Liver (tissue), 9 donors: Measurements from ENCODE around the gene OPTC. TPM values are rescaled to one million over a fixed set of nuclear protein-coding genes. Genes with fewer than 3 reads are reported as not detected.

Experiments
- DNase-seq: peaks from one replicate; pipeline ENCODE4 v3.0.0-alpha.2; 2017; ENCODE audit warnings: low spot score
- H3K27ac ChIP-seq, 2 donors: one replicate each; pipeline ENCODE4 v1.7.0; 2013; ENCODE audit warnings: inconsistent platforms in 2 of 2, low read length in 2 of 2, control low read depth in 1 of 2, low read depth in 1 of 2, mild to moderate bottlenecking in 1 of 2
- H3K27me3 ChIP-seq, 4 donors: one replicate each; pipeline versions ENCODE4 v1.6.1 to v1.7.0; 2013; ENCODE audit warnings: low read length in 3 of 4, inconsistent platforms in 1 of 4, mild to moderate bottlenecking in 1 of 4, moderate library complexity in 1 of 4; ENCODE audit not compliant: control insufficient read depth in 4 of 4, insufficient read depth in 4 of 4
- H3K36me3 ChIP-seq, 4 donors: one replicate each; pipeline versions ENCODE4 v1.6.1 to v1.7.0; 2013; ENCODE audit warnings: low read length in 3 of 4, mild to moderate bottlenecking in 3 of 4, low read depth in 1 of 4, moderate library complexity in 1 of 4; ENCODE audit not compliant: control insufficient read depth in 4 of 4, insufficient read depth in 3 of 4
- H3K4me1 ChIP-seq, 4 donors: one replicate each; pipeline versions ENCODE4 v1.6.1 to v1.7.0; 2013; ENCODE audit warnings: low read length in 3 of 4, mild to moderate bottlenecking in 3 of 4, moderate library complexity in 1 of 4; ENCODE audit not compliant: control insufficient read depth in 4 of 4, insufficient read depth in 4 of 4
- H3K4me3 ChIP-seq, 3 donors: one replicate each; pipeline versions ENCODE4 v1.6.1 to v1.7.0; 2013; ENCODE audit warnings: low read length in 3 of 3, control low read depth in 1 of 3, low read depth in 1 of 3, mild to moderate bottlenecking in 1 of 3
- H3K9ac ChIP-seq, 2 donors: one replicate each; pipeline ENCODE4 v1.7.0; 2013; ENCODE audit warnings: low read length in 2 of 2, mild to moderate bottlenecking in 2 of 2, moderate library complexity in 2 of 2, control low read depth in 1 of 2, low read depth in 1 of 2
- H3K9me3 ChIP-seq, 4 donors: one replicate each; pipeline versions ENCODE4 v1.6.1 to v1.7.0; 2013; ENCODE audit warnings: low read length in 3 of 4; ENCODE audit not compliant: control insufficient read depth in 4 of 4
- ATF3 ChIP-seq: IDR thresholded peaks from 2 replicates; pipeline ENCODE4 v1.6.1; 2016; ENCODE audit warnings: antibody characterized with exemption
- CTCF ChIP-seq: fragments of 150-350 bp; IDR thresholded peaks from 2 replicates; pipeline ENCODE4 v1.5.1; 2017; ENCODE audit warnings: improper control_type of control experiment, low read depth, low read length; ENCODE audit not compliant: missing input control
- FOXA1 ChIP-seq: IDR thresholded peaks from 2 replicates; pipeline ENCODE4 v1.6.1; 2016; ENCODE audit warnings: antibody characterized with exemption
- GABPA ChIP-seq, 2 donors: IDR thresholded peaks in 1 of 2; conservative IDR thresholded peaks in 1 of 2; 2 replicates each; pipeline ENCODE4 v1.6.1; 2016; ENCODE audit warnings: antibody characterized with exemption in 2 of 2, mild to moderate bottlenecking in 1 of 2, moderate library complexity in 1 of 2
- HNF4A ChIP-seq, 2 donors: conservative IDR thresholded peaks; 2 replicates each; pipeline ENCODE4 v1.6.1; 2016; ENCODE audit warnings: antibody characterized with exemption in 2 of 2, mild to moderate bottlenecking in 2 of 2
- JUND ChIP-seq, 2 donors: IDR thresholded peaks; 2 replicates each; pipeline ENCODE4 v1.6.1; 2016; ENCODE audit warnings: antibody characterized with exemption in 2 of 2
- MAX ChIP-seq: IDR thresholded peaks from 2 replicates; pipeline ENCODE4 v1.6.1; 2016; ENCODE audit warnings: antibody characterized with exemption
- NR2F2 ChIP-seq: IDR thresholded peaks from 2 replicates; pipeline ENCODE4 v1.6.1; 2016; ENCODE audit warnings: antibody characterized with exemption
- REST ChIP-seq: IDR thresholded peaks from 2 replicates; pipeline ENCODE4 v1.6.1; 2016; ENCODE audit warnings: antibody characterized with exemption, mild to moderate bottlenecking
- SP1 ChIP-seq: IDR thresholded peaks from 2 replicates; pipeline ENCODE4 v1.6.1; 2018; ENCODE audit warnings: antibody characterized with exemption, mild to moderate bottlenecking
- TAF1 ChIP-seq: conservative IDR thresholded peaks from 2 replicates; pipeline ENCODE4 v1.6.1; 2016; ENCODE audit warnings: antibody characterized with exemption, mild to moderate bottlenecking
- YY1 ChIP-seq: IDR thresholded peaks from 2 replicates; pipeline ENCODE4 v1.6.1; 2016; ENCODE audit warnings: antibody characterized with exemption, mild to moderate bottlenecking
- WGBS: extraction: QIAGEN DNeasy Blood & Tissue Kit; methylation state at CpG from one replicate; pipeline ENCODE4 v1.1.7; 2013; 5-methylcytosine and 5-hydroxymethylcytosine counted together
- polyA plus RNA-seq, 2 donors: library from polyadenylated mRNA; stranded (reverse) in 1 of 2; unstranded in 1 of 2; fragments of 200-250 nt in 1 of 2; fragments of >200 nt in 1 of 2; fragmentation: Nextera tagmentation in 1 of 2; extraction: Ambion mirVana in 1 of 2; gene quantifications; one replicate each; pipeline versions ENCODE4 v1.2.1 to v1.2.3, GENCODE V29; 2013 to 2015
- total RNA-seq, 2 donors: library from RNA; depleted of rRNA; stranded (reverse); fragments of >200 nt; gene quantifications; one replicate each; pipeline ENCODE4 v1.2.3, GENCODE V29; 2014
- donor health status: healthy.
- donor health status: healthy.
- donor health status: healthy.
- donor health status: healthy.
- donor health status: healthy.

Gene OPTC
- total and polyA plus RNA-seq, 4 donors, result not detected

GRCh38 chr1:203495845-203496244 is 1.9 kb downstream of the OPTC start (continued):
- TF ChIP-seq REST, result no peak

GRCh38 chr1:203497269-203497777 is 3.4 kb downstream of the OPTC start:
- H3K4me1 ChIP-seq, result no peaks in the 10 kb centered on the region
- DNase-seq, result no peak
- H3K27me3 ChIP-seq, result no peaks in the 10 kb centered on the region
- no peak overlapping the region for H3K27ac ChIP-seq
- no peak overlapping the region for H3K4me3 ChIP-seq
- H3K9me3 ChIP-seq, result no peaks in the 10 kb centered on the region
- H3K9ac ChIP-seq, result no peak overlapping the region
- H3K36me3 ChIP-seq, result no peaks in the 10 kb centered on the region
- WGBS, result 81% methylated on average over 5 of the region's 5 CpGs
- TF ChIP-seq YY1, result no peak
- TF ChIP-seq HNF4A (conservative IDR thresholded peaks at IDR 0.05), result no peak
- TF ChIP-seq MAX, result no peak
- no peak for TF ChIP-seq ATF3
- no peak for TF ChIP-seq SP1
- no peak for TF ChIP-seq CTCF
- TF ChIP-seq FOXA1, result no peak
- TF ChIP-seq NR2F2, result no peak
- TF ChIP-seq TAF1, result no peak
- no peak for TF ChIP-seq GABPA (IDR thresholded peaks at IDR 0.05 in 1 of 2, conservative IDR thresholded peaks at IDR 0.05 in 1 of 2)
- no peak for TF ChIP-seq JUND (IDR thresholded peaks at IDR 0.05)
- TF ChIP-seq REST, result no peak
